ENCODE measurements around the gene ATG101. TPM values are rescaled to one million over a fixed set of nuclear protein-coding genes. Genes with fewer than 3 reads are reported as not detected.

Gene ATG101
- total and polyA plus RNA-seq, 2 of the 13 experiments (the other 11 are each of a cell fraction or from before 2014, with no cell fraction given) = 58.2 to 67.7 TPM

DNA sequence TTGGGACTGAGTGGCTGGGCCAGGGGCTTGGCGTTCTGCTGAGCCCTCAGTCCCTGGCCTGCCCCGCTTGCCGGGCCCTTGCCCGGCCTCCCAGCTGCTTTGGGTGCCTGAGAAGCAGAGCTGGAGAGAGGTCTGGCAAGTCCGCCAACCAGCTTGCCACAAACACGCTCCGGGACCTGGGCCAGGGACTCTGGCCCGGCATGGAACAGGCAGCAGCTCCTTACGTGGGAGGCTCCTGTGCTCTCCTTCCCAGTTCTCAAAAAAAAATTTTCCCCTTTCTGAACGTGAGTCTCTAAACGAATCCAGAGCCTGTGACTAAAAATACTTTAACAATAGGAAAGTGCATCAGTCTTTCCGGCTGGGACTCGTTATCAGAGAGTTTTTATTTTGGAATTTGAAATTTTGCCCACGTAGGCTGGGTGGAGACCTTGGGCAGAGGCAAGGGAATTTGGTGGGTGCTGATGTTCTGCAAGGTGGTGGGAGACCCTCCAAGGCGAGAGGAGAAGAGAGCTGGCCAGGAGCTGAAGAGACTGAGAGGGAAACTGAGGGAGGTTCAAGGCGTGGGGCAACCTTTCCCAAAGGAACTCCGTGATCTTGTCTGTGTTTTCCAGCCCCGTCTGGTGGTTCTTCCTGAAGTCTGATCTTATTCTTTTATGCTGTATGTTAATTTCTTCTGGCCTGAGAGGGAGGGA, 25.3 kb upstream of the ATG101 start:
- Histone ChIP-seq H3K4me1 (ENCODE audit: insufficient read depth, low read length) (peaks cover 77% of the 10 kb centered on the region), H3K36me3 (replicated peaks in 1 of 2; ENCODE audit: control insufficient read depth in 1 of 2, insufficient read depth in 2 of 2, low read length in 2 of 2) (no peaks in the 10 kb centered on the region), H2AFZ (ENCODE audit: low read length) (no peak overlapping the region), H3K79me2 (ENCODE audit: insufficient read depth, low read length) (no peaks in the 10 kb centered on the region), H3K27ac (ENCODE audit: extremely low read length, insufficient read depth, low read length) (no peak overlapping the region), H4K20me1 (ENCODE audit: insufficient read depth, low read length) (no peaks in the 10 kb centered on the region), H3K9me3 (ENCODE audit: low read length) (no peaks in the 10 kb centered on the region), H3K4me2 (ENCODE audit: low read depth, low read length) (peak overlapping the region; percentile 11; the same call in 1 of the 2 replicates), H3K9ac (ENCODE audit: insufficient read depth, low read depth, low read length) (no peak overlapping the region), H3K27me3 (ENCODE audit: control insufficient read depth in 1 of 2, insufficient read depth in 2 of 2, low read length in 2 of 2) (no peaks in the 10 kb centered on the region; a peak in 1 of 5 replicates), H3K4me3 (replicated peaks in 1 of 3; ENCODE audit: insufficient read depth in 1 of 3, low read depth in 2 of 3, low read length in 3 of 3) (no peak overlapping the region)
- POLR2A ChIA-PET = no interaction called here
- in situ Hi-C loops (cut with HindIII; ENCODE audit: extremely low pct_ligation_motif_present, low pct_unique_long_range_greater_than_20kb) = no loop called here
- no peak for TF ChIP-seq TBX2 (CRISPR knock-in tag; IDR thresholded peaks at IDR 0.05; ENCODE audit: borderline replicate concordance)
- no peak for TF ChIP-seq ZNF841 (CRISPR knock-in tag; IDR thresholded peaks at IDR 0.05; ENCODE audit: borderline replicate concordance)
- no TSS peak for BruUV-seq (replicated peaks)
- ATAC-seq = no peak; the same call in 2 of the 3 replicates
- DNase-seq (ENCODE audit: low spot score) = no peak
- intact Hi-C loops (cut with micrococcal nuclease; ENCODE audit: unreplicated experiment) = no loop called here
- FAIRE-seq = no peak
- CTCF ChIA-PET (ENCODE audit: low intra/inter-chr PET ratio, low total read pairs) = no interaction called here
- WGBS (ENCODE audit: low lambda C conversion rate) = 73% methylated on average over 10 of the region's 18 CpGs

DNA sequence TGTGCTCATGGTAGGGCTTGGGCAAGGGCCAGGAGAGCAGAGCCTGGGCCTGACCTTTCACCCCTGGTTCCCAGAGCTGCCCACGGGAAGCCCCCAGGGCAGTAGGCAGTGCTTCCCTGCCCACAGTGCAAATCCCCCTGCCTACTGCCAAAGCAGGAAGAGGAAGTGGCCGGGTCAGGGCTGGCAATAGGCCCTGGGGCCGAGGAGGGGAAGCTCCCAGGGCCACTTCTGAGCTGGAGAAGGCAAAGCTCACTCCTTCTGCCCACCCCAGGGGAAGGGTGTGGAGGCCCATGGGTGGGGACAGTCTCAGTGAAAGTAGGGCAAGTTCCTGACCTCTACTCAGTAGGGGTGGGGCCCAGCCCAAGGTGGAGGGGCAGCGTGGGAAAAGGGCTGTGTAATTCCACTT, 24.0 kb upstream of the ATG101 start:
- Histone ChIP-seq H3K4me3 (replicated peaks in 1 of 3; ENCODE audit: insufficient read depth in 1 of 3, low read depth in 2 of 3, low read length in 3 of 3) (peak overlapping the region in 1 of 3 experiments; percentile 21; a peak in 1 of 6 replicates), H3K79me2 (ENCODE audit: insufficient read depth, low read length) (no peaks in the 10 kb centered on the region), H4K20me1 (ENCODE audit: insufficient read depth, low read length) (no peaks in the 10 kb centered on the region), H3K4me2 (ENCODE audit: low read depth, low read length) (peak overlapping the region; percentile 37; the same call in 1 of the 2 replicates), H3K36me3 (replicated peaks in 1 of 2; ENCODE audit: control insufficient read depth in 1 of 2, insufficient read depth in 2 of 2, low read length in 2 of 2) (no peaks in the 10 kb centered on the region), H3K9ac (ENCODE audit: insufficient read depth, low read depth, low read length) (peak overlapping the region; percentile 16; the same call in 1 of the 2 replicates), H3K4me1 (ENCODE audit: insufficient read depth, low read length) (peaks cover 76% of the 10 kb centered on the region), H3K27ac (ENCODE audit: extremely low read length, insufficient read depth, low read length) (no peak overlapping the region), H3K27me3 (ENCODE audit: control insufficient read depth in 1 of 2, insufficient read depth in 2 of 2, low read length in 2 of 2) (no peaks in the 10 kb centered on the region; a peak in 1 of 5 replicates), H2AFZ (ENCODE audit: low read length) (no peak overlapping the region), H3K9me3 (ENCODE audit: low read length) (no peaks in the 10 kb centered on the region)
- no peak for FAIRE-seq
- in situ Hi-C loops (cut with HindIII; ENCODE audit: extremely low pct_ligation_motif_present, low pct_unique_long_range_greater_than_20kb) (no loop called here), intact Hi-C loops (cut with micrococcal nuclease; ENCODE audit: unreplicated experiment) (no loop called here)
- no TSS peak for BruUV-seq (replicated peaks)
- TF ChIP-seq HNRNPL (IDR thresholded peaks at IDR 0.05; ENCODE audit: low read depth, low read length) = 0 out of 2 replicates have a peak, but pooled peaks have one; percentile 17
- no peak for TF ChIP-seq ZNF605 (CRISPR knock-in tag; IDR thresholded peaks at IDR 0.05)
- TF ChIP-seq, protein P1, sequence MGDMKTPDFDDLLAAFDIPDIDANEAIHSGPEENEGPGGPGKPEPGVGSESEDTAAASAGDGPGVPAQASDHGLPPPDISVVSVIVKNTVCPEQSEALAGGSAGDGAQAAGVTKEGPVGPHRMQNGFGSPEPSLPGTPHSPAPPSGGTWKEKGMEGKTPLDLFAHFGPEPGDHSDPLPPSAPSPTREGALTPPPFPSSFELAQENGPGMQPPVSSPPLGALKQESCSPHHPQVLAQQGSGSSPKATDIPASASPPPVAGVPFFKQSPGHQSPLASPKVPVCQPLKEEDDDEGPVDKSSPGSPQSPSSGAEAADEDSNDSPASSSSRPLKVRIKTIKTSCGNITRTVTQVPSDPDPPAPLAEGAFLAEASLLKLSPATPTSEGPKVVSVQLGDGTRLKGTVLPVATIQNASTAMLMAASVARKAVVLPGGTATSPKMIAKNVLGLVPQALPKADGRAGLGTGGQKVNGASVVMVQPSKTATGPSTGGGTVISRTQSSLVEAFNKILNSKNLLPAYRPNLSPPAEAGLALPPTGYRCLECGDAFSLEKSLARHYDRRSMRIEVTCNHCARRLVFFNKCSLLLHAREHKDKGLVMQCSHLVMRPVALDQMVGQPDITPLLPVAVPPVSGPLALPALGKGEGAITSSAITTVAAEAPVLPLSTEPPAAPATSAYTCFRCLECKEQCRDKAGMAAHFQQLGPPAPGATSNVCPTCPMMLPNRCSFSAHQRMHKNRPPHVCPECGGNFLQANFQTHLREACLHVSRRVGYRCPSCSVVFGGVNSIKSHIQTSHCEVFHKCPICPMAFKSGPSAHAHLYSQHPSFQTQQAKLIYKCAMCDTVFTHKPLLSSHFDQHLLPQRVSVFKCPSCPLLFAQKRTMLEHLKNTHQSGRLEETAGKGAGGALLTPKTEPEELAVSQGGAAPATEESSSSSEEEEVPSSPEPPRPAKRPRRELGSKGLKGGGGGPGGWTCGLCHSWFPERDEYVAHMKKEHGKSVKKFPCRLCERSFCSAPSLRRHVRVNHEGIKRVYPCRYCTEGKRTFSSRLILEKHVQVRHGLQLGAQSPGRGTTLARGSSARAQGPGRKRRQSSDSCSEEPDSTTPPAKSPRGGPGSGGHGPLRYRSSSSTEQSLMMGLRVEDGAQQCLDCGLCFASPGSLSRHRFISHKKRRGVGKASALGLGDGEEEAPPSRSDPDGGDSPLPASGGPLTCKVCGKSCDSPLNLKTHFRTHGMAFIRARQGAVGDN (CRISPR knock-in tag; IDR thresholded peaks at IDR 0.05) = peak; percentile 56
- no peak for ATAC-seq
- POLR2A ChIA-PET = interaction anchor here (0.6 kb wide), 1 partner anchor 13 kb away, joined by 3 read pairs; no protein-coding TSS in a partner anchor
- CTCF ChIA-PET (ENCODE audit: low intra/inter-chr PET ratio, low total read pairs) = no interaction called here
- DNase-seq (ENCODE audit: low spot score) = no peak
- 14% methylated on average over 1 of the region's 4 CpGs for WGBS (ENCODE audit: low lambda C conversion rate)

All from HepG2 (cell line).